ENCODE measurements around the gene CDK5RAP1.

GRCh38 chr20:33410081-33410742 lies 8.9 kb upstream of the CDK5RAP1 start:
- no peak for TF ChIP-seq EZH2 (IDR thresholded peaks at IDR 0.05; ENCODE audit: insufficient read depth, poor library complexity, severe bottlenecking)
- no peak for TF ChIP-seq EZH2phosphoT487 (IDR thresholded peaks at IDR 0.05; ENCODE audit: insufficient read depth, low read depth)

All from GM23248 (cell line).